MM.1S (cell line): Measurements from ENCODE around the gene ELMOD1.

Experiments
- DNase-seq: peaks from one replicate; pipeline ENCODE4 v3.0.0-alpha.2; 2015
- H2AFZ ChIP-seq: fragments of 300-600 bp; sonication (generic); 2 replicates; pipeline ENCODE4 v1.6.0; 2016; ENCODE audit warnings: antibody characterized with exemption, low read length
- H3F3A ChIP-seq: fragments of 300-600 bp; sonication (generic); 2 replicates; pipeline ENCODE4 v1.6.1; 2016; ENCODE audit warnings: mild to moderate bottlenecking, antibody characterized with exemption, low read length, moderate library complexity, mixed read lengths; ENCODE audit not compliant: insufficient read depth
- H3K27ac ChIP-seq: fragments of 300-600 bp; sonication (generic); 2 replicates; pipeline ENCODE4 v1.5.1; 2016; ENCODE audit warnings: mild to moderate bottlenecking, low read length
- H3K27me3 ChIP-seq: fragments of 300-600 bp; sonication (generic); replicated peaks from 2 replicates; pipeline ENCODE4 v1.6.0; 2016; ENCODE audit warnings: low read length; ENCODE audit not compliant: insufficient read depth
- H3K36me3 ChIP-seq: fragments of 300-600 bp; sonication (generic); replicated peaks from 2 replicates; pipeline ENCODE4 v1.6.1; 2016; ENCODE audit warnings: mild to moderate bottlenecking, low read length, mixed read lengths; ENCODE audit not compliant: insufficient read depth
- H3K4me1 ChIP-seq: fragments of 300-600 bp; sonication (generic); 2 replicates; pipeline ENCODE4 v1.6.1; 2016; ENCODE audit warnings: low read length, mixed read lengths
- H3K4me2 ChIP-seq: fragments of 300-600 bp; sonication (generic); 2 replicates; pipeline ENCODE4 v1.6.0; 2016; ENCODE audit warnings: low read depth, low read length
- H3K4me3 ChIP-seq: fragments of 300-600 bp; sonication (generic); 2 replicates; pipeline ENCODE4 v1.5.1; 2016; ENCODE audit warnings: low read length, mixed read lengths
- H3K79me2 ChIP-seq: fragments of 300-600 bp; sonication (generic); 2 replicates; pipeline ENCODE4 v1.6.1; 2016; ENCODE audit warnings: mixed run types, low read length, mixed read lengths
- H3K9ac ChIP-seq: fragments of 300-600 bp; sonication (generic); 2 replicates; pipeline ENCODE4 v1.6.1; 2016; ENCODE audit warnings: low read length, mixed read lengths
- H3K9me2 ChIP-seq: fragments of 300-600 bp; sonication (generic); replicated peaks from 2 replicates; pipeline ENCODE4 v1.6.1; 2016; ENCODE audit warnings: mild to moderate bottlenecking, low read length, mixed read lengths; ENCODE audit not compliant: insufficient read depth
- H3K9me3 ChIP-seq: fragments of 300-600 bp; sonication (generic); replicated peaks from 2 replicates; pipeline ENCODE4 v1.6.1; 2016; ENCODE audit warnings: mild to moderate bottlenecking, low read length, mixed read lengths; ENCODE audit not compliant: insufficient read depth
- H4K20me1 ChIP-seq: fragments of 300-600 bp; sonication (generic); 2 replicates; pipeline ENCODE4 v1.6.1; 2016; ENCODE audit warnings: mild to moderate bottlenecking, low read length, moderate library complexity, mixed read lengths; ENCODE audit not compliant: insufficient read depth
- EZH2 ChIP-seq: fragments of 300-600 bp; sonication (generic); optimal IDR thresholded peaks from 2 replicates; pipeline ENCODE3; 2017; ENCODE audit warnings: low read depth, mild to moderate bottlenecking, antibody characterized with exemption, low read length, mixed read lengths
- EZH2phosphoT487 ChIP-seq: fragments of 300-600 bp; sonication (generic); IDR thresholded peaks from 2 replicates; pipeline ENCODE4 v1.6.1; 2018; ENCODE audit warnings: antibody characterized with exemption, low read length
- TF ChIP-seq, protein P1 (sequence below): fragments of 300-600 bp; sonication (generic); IDR thresholded peaks from 2 replicates; pipeline ENCODE4 v1.5.1; 2016; ENCODE audit warnings: antibody characterized with exemption, low read length, mixed read lengths

Gene ELMOD1

GRCh38 chr11:107702723-107703122 is 111.8 kb downstream of the ELMOD1 start:
- no peaks in the 10 kb centered on the region for H3K4me1 ChIP-seq
- H3K79me2 ChIP-seq: no peaks in the 10 kb centered on the region
- no peaks in the 10 kb centered on the region for H4K20me1 ChIP-seq
- TF ChIP-seq, protein P1, sequence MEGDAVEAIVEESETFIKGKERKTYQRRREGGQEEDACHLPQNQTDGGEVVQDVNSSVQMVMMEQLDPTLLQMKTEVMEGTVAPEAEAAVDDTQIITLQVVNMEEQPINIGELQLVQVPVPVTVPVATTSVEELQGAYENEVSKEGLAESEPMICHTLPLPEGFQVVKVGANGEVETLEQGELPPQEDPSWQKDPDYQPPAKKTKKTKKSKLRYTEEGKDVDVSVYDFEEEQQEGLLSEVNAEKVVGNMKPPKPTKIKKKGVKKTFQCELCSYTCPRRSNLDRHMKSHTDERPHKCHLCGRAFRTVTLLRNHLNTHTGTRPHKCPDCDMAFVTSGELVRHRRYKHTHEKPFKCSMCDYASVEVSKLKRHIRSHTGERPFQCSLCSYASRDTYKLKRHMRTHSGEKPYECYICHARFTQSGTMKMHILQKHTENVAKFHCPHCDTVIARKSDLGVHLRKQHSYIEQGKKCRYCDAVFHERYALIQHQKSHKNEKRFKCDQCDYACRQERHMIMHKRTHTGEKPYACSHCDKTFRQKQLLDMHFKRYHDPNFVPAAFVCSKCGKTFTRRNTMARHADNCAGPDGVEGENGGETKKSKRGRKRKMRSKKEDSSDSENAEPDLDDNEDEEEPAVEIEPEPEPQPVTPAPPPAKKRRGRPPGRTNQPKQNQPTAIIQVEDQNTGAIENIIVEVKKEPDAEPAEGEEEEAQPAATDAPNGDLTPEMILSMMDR: no peak
- TF ChIP-seq EZH2phosphoT487 (no peak), EZH2 (no peak)
- no peaks in the 10 kb centered on the region for H3K36me3 ChIP-seq
- H3K27ac ChIP-seq: no peak overlapping the region
- DNase-seq: no peak
- H2AFZ ChIP-seq: no peak overlapping the region
- H3K9me3 ChIP-seq: no peaks in the 10 kb centered on the region
- H3K9ac ChIP-seq: no peak overlapping the region
- no peaks in the 10 kb centered on the region for H3F3A ChIP-seq
- H3K4me3 ChIP-seq: no peak overlapping the region
- no peaks in the 10 kb centered on the region for H3K27me3 ChIP-seq
- H3K9me2 ChIP-seq: no peaks in the 10 kb centered on the region
- H3K4me2 ChIP-seq: no peak overlapping the region

- no peak for TF ChIP-seq EZH2phosphoT487
- no peak for TF ChIP-seq EZH2
- TF ChIP-seq, protein P1: no peak
- DNase-seq: no peak
- Histone ChIP-seq H2AFZ (no peak overlapping the region), H3K79me2 (no peaks in the 10 kb centered on the region), H3K27ac (no peak overlapping the region), H3K9me2 (no peaks in the 10 kb centered on the region), H3K36me3 (no peaks in the 10 kb centered on the region), H3K4me3 (no peak overlapping the region), H3K27me3 (no peaks in the 10 kb centered on the region), H3F3A (no peaks in the 10 kb centered on the region), H3K9me3 (no peaks in the 10 kb centered on the region), H3K9ac (no peak overlapping the region), H3K4me1 (no peaks in the 10 kb centered on the region), H4K20me1 (no peaks in the 10 kb centered on the region), H3K4me2 (no peak overlapping the region)
Measured at GRCh38 chr11:107704451-107704850, 113.5 kb downstream of the ELMOD1 start.

GRCh38 chr11:107705027-107705426 is 114.1 kb downstream of the ELMOD1 start:
- no peak for TF ChIP-seq EZH2
- no peak for TF ChIP-seq EZH2phosphoT487
- TF ChIP-seq, protein P1: no peak
- no peaks in the 10 kb centered on the region for H4K20me1 ChIP-seq
- H3K4me2 ChIP-seq: no peak overlapping the region
- no peaks in the 10 kb centered on the region for H3K4me1 ChIP-seq
- no peaks in the 10 kb centered on the region for H3K27me3 ChIP-seq
- H3K9me2 ChIP-seq: no peaks in the 10 kb centered on the region
- no peak overlapping the region for H2AFZ ChIP-seq
- H3K9me3 ChIP-seq: no peaks in the 10 kb centered on the region
- H3F3A ChIP-seq: no peaks in the 10 kb centered on the region
- DNase-seq: no peak
- H3K79me2 ChIP-seq: no peaks in the 10 kb centered on the region
- H3K27ac ChIP-seq: no peak overlapping the region
- no peak overlapping the region for H3K4me3 ChIP-seq
- no peak overlapping the region for H3K9ac ChIP-seq
- no peaks in the 10 kb centered on the region for H3K36me3 ChIP-seq
